Measurements from ENCODE around the gene SLC31A2.

Gene SLC31A2

GRCh38 chr9:113154471-113154870, 3.7 kb downstream of the SLC31A2 start:
- H3K4me3 ChIP-seq (ENCODE audit: low read depth, low read length): no peak overlapping the region
- POLR2A ChIA-PET: no interaction called here
- H3K27ac ChIP-seq (ENCODE audit: extremely low read depth, low read depth, low read length): no peak overlapping the region
- H3K4me1 ChIP-seq (ENCODE audit: control insufficient read depth, insufficient read depth, low read length): no peaks in the 10 kb centered on the region
- TF ChIP-seq ZBTB20 (tag by site-specific recombination; IDR thresholded peaks at IDR 0.05) (peak; percentile 52), SP2 (tag by site-specific recombination; IDR thresholded peaks at IDR 0.05) (no peak)
- CTCF ChIA-PET: interaction anchor here (3.8 kb wide), 1 partner anchor 42 kb away, joined by 14 read pairs; no protein-coding TSS in a partner anchor
- H3K9me3 ChIP-seq (ENCODE audit: control insufficient read depth, insufficient read depth, low read depth, low read length): no peaks in the 10 kb centered on the region
- H3K36me3 ChIP-seq (ENCODE audit: control insufficient read depth in 2 of 2, insufficient read depth in 1 of 2, low read length in 2 of 2): peaks cover 0 to 8% of the 10 kb centered on the region in 2 experiments; a peak in 1 of 3 replicates

GRCh38 chr9:113154946-113155345, 4.1 kb downstream of the SLC31A2 start:
- TF ChIP-seq ZNF610 (tag by site-specific recombination; IDR thresholded peaks at IDR 0.05; ENCODE audit: borderline replicate concordance): no peak
- no peak for TF ChIP-seq PRDM1 (tag by site-specific recombination; IDR thresholded peaks at IDR 0.05)
- TF ChIP-seq ZNF501 (tag by site-specific recombination; IDR thresholded peaks at IDR 0.05): no peak
- no peak for TF ChIP-seq ZNF747 (tag by site-specific recombination; IDR thresholded peaks at IDR 0.05)
- TF ChIP-seq ZNF654 (tag by site-specific recombination; IDR thresholded peaks at IDR 0.05; ENCODE audit: low read depth): no peak
- no peak for TF ChIP-seq PATZ1 (tag by site-specific recombination; IDR thresholded peaks at IDR 0.05)
- TF ChIP-seq ZNF140 (tag by site-specific recombination; IDR thresholded peaks at IDR 0.05): no peak
- no peak for TF ChIP-seq HOXA7 (CRISPR knock-in tag; IDR thresholded peaks at IDR 0.05; ENCODE audit: borderline replicate concordance)
- no peak for TF ChIP-seq ZNF341 (tag by site-specific recombination; IDR thresholded peaks at IDR 0.05; ENCODE audit: low read depth)
- TF ChIP-seq ZNF76 (tag by site-specific recombination; IDR thresholded peaks at IDR 0.05; ENCODE audit: borderline replicate concordance, low read depth): no peak
- no peak for TF ChIP-seq ZNF148 (tag by site-specific recombination; IDR thresholded peaks at IDR 0.05; ENCODE audit: borderline replicate concordance)
- TF ChIP-seq ZNF514 (tag by site-specific recombination; IDR thresholded peaks at IDR 0.05): no peak
- TF ChIP-seq REPIN1 (tag by site-specific recombination; IDR thresholded peaks at IDR 0.05; ENCODE audit: low read depth): no peak
- TF ChIP-seq ZSCAN23 (tag by site-specific recombination; IDR thresholded peaks at IDR 0.05): no peak
- TF ChIP-seq ZNF596 (tag by site-specific recombination; IDR thresholded peaks at IDR 0.05): no peak
- TF ChIP-seq ZNF664 (tag by site-specific recombination; IDR thresholded peaks at IDR 0.05): no peak
- TF ChIP-seq ZNF223 (tag by site-specific recombination; IDR thresholded peaks at IDR 0.05): no peak
- no peak for TF ChIP-seq BCL6B (tag by site-specific recombination; IDR thresholded peaks at IDR 0.05)
- TF ChIP-seq ZFP37 (tag by site-specific recombination; IDR thresholded peaks at IDR 0.05): no peak
- TF ChIP-seq ZSCAN18 (tag by site-specific recombination; IDR thresholded peaks at IDR 0.05): no peak
- ChIA-PET CTCF (interaction anchor here (0.6 to 3.8 kb wide), 3 partner anchors 43 to 119 kb away, joined by 3 to 14 read pairs (median 5); no protein-coding TSS in a partner anchor), POLR2A (no interaction called here)
- H3K4me1 ChIP-seq (ENCODE audit: control insufficient read depth, insufficient read depth, low read length): no peaks in the 10 kb centered on the region
- no peaks in the 10 kb centered on the region for H3K9me3 ChIP-seq (ENCODE audit: control insufficient read depth, insufficient read depth, low read depth, low read length)
- no peak overlapping the region for H3K4me3 ChIP-seq (ENCODE audit: low read depth, low read length)
- H3K36me3 ChIP-seq (ENCODE audit: control insufficient read depth in 2 of 2, insufficient read depth in 1 of 2, low read length in 2 of 2): peaks cover 0 to 11% of the 10 kb centered on the region in 2 experiments; a peak in 2 of 3 replicates
- H3K27ac ChIP-seq (ENCODE audit: extremely low read depth, low read depth, low read length): no peak overlapping the region

Measured in HEK293 (cell line).